GM12878 (cell line): ENCODE data around the gene KLHL35. TPM values are rescaled to one million over a fixed set of nuclear protein-coding genes. Genes with fewer than 3 reads are reported as not detected.

Experiments
- ATAC-seq: fragments of 200-7000 bp; cut with Tn5 transposase; 3 replicates; pipeline ENCODE4 v1.9.1; 2020; ENCODE audit warnings: mild to moderate bottlenecking, moderate library complexity
- BruUV-seq: library from RNA; stranded (reverse); fragments of 400-500 nt; replicated peaks from 2 replicates; lab custom pipeline; 2021; lab: Mats Ljungman, UMichigan
- CTCF ChIA-PET: fragments of 300-600 bp; sonication (Branson Sonifier 250); formaldehyde crosslinking; extraction: SDS; loops from one replicate; lab custom pipeline; 2021; ENCODE audit warnings: inconsistent platforms; lab: Yijun Ruan, JAX
- POLR2A ChIA-PET: fragments of 350-600 bp; formaldehyde crosslinking; extraction: SDS; loops from one replicate; lab custom pipeline; 2021; ENCODE audit warnings: inconsistent platforms; lab: Charles Lee
- RAD21 ChIA-PET: fragments of 300-600 bp; sonication (Branson Sonifier 250); formaldehyde crosslinking; loops from one replicate; lab custom pipeline; 2023; ENCODE audit warnings: antibody characterized with exemption; ENCODE audit not compliant: unreplicated experiment; lab: Charles Lee
- SMC1A ChIA-PET: fragments of 300-600 bp; sonication (Branson Sonifier 250); formaldehyde crosslinking; loops from one replicate; lab custom pipeline; 2023; ENCODE audit not compliant: unreplicated experiment, uncharacterized antibody; lab: Charles Lee
- DNase-seq: peaks from one replicate; pipeline ENCODE4 v3.0.0-alpha.2; 2011; ENCODE audit warnings: low read depth, low spot score
- FAIRE-seq: peaks from 3 replicates; lab custom pipeline; 2011; peaks lifted over from hg19 to GRCh38; lab: Jason Lieb, UNC
- H2AFZ ChIP-seq: 2 replicates; pipeline ENCODE4 v1.6.0; 2011; ENCODE audit warnings: low read depth, low read length, control low read depth; ENCODE audit not compliant: control insufficient read depth
- H3K27ac ChIP-seq: 2 replicates; pipeline ENCODE4 v1.5.1; 2011; ENCODE audit warnings: control low read depth; ENCODE audit not compliant: control insufficient read depth, insufficient read depth
- H3K27me3 ChIP-seq, 2 experiments: replicated peaks in 1 of 2; 2 replicates each; pipeline versions ENCODE4 v1.6.0 to v1.6.1; 2011; ENCODE audit warnings: low read length in 1 of 2; ENCODE audit not compliant: control insufficient read depth in 2 of 2, insufficient read depth in 2 of 2
- H3K36me3 ChIP-seq, 2 experiments: 2 replicates each; pipeline ENCODE4 v1.5.1; 2011; ENCODE audit warnings: low read length in 1 of 2; ENCODE audit not compliant: control insufficient read depth in 2 of 2, insufficient read depth in 2 of 2
- H3K4me1 ChIP-seq: 2 replicates; pipeline ENCODE4 v1.6.1; 2011; ENCODE audit warnings: mild to moderate bottlenecking, low read length, moderate library complexity, mixed read lengths; ENCODE audit not compliant: control insufficient read depth, insufficient read depth
- H3K4me2 ChIP-seq: 2 replicates; pipeline ENCODE4 v1.6.0; 2011; ENCODE audit warnings: control low read depth; ENCODE audit not compliant: control insufficient read depth, insufficient read depth
- H3K4me3 ChIP-seq: fragments of 200-600 bp; sonication (generic); 2 replicates; pipeline ENCODE4 v1.5.1; 2016
- H3K79me2 ChIP-seq: 2 replicates; pipeline ENCODE4 v1.6.0; 2011; ENCODE audit warnings: low read length; ENCODE audit not compliant: control insufficient read depth, insufficient read depth
- H3K9ac ChIP-seq: 2 replicates; pipeline ENCODE4 v1.8.0; 2011; ENCODE audit warnings: low read length, control low read depth, mixed read lengths; ENCODE audit not compliant: control insufficient read depth, insufficient read depth
- H3K9me3 ChIP-seq: replicated peaks from 3 replicates; pipeline ENCODE4 v1.5.1; 2011; ENCODE audit warnings: mild to moderate bottlenecking, low read length; ENCODE audit not compliant: control insufficient read depth, insufficient read depth
- H4K20me1 ChIP-seq: 2 replicates; pipeline ENCODE4 v1.6.0; 2011; ENCODE audit not compliant: control insufficient read depth, insufficient read depth
- CBFB ChIP-seq: IDR thresholded peaks from 2 replicates; pipeline ENCODE4 v1.6.1; 2016; ENCODE audit warnings: antibody characterized with exemption, low read depth
- CBX5 ChIP-seq: sonication (generic); IDR thresholded peaks from 2 replicates; pipeline ENCODE4 v1.6.1; 2016; ENCODE audit warnings: low read depth, moderate library complexity, mild to moderate bottlenecking, inconsistent platforms
- CREB1 ChIP-seq: IDR thresholded peaks from 2 replicates; pipeline ENCODE4 v1.6.1; 2012; ENCODE audit warnings: low read depth, mild to moderate bottlenecking, inconsistent platforms
- EGR1 ChIP-seq, 2 experiments: IDR thresholded peaks; 1 replicate in 1 of 2; 2 replicates in 1 of 2; pipeline ENCODE4 v1.6.1; 2011 to 2012; ENCODE audit warnings: low read depth in 2 of 2, low read length in 2 of 2, borderline replicate concordance in 1 of 2, mild to moderate bottlenecking in 1 of 2, moderate library complexity in 1 of 2
- JUNB ChIP-seq: IDR thresholded peaks from 2 replicates; pipeline ENCODE4 v1.6.1; 2016; ENCODE audit warnings: antibody characterized with exemption, mild to moderate bottlenecking
- MEF2A ChIP-seq: IDR thresholded peaks from 2 replicates; pipeline ENCODE4 v1.6.1; 2011; ENCODE audit warnings: low read depth, mild to moderate bottlenecking, low read length, moderate library complexity; ENCODE audit not compliant: insufficient read depth
- NFXL1 ChIP-seq: fragments of 450-650 bp; IDR thresholded peaks from 2 replicates; pipeline ENCODE4 v1.6.1; 2017; ENCODE audit warnings: antibody characterized with exemption, mild to moderate bottlenecking, borderline replicate concordance
- NFYA ChIP-seq: IDR thresholded peaks from 2 replicates; pipeline ENCODE4 v1.6.1; 2011; ENCODE audit warnings: low read depth, mild to moderate bottlenecking, low read length, improper control_type of control experiment, borderline replicate concordance
- NFYB ChIP-seq: IDR thresholded peaks from 2 replicates; pipeline ENCODE4 v1.6.1; 2011; ENCODE audit warnings: low read depth, mild to moderate bottlenecking, low read length, improper control_type of control experiment, moderate library complexity; ENCODE audit not compliant: insufficient read depth
- PAX5 ChIP-seq: IDR thresholded peaks from 2 replicates; pipeline ENCODE4 v1.6.1; 2011; ENCODE audit warnings: low read depth, low read length, borderline replicate concordance
- RAD21 ChIP-seq: IDR thresholded peaks from 2 replicates; pipeline ENCODE4 v1.6.1; 2011; ENCODE audit warnings: mild to moderate bottlenecking, low read depth, low read length, moderate library complexity; ENCODE audit not compliant: insufficient read depth
- RBBP5 ChIP-seq: fragments of 200-600 bp; sonication (generic); conservative IDR thresholded peaks from 2 replicates; pipeline ENCODE4 v1.6.1; 2016
- SP1 ChIP-seq: IDR thresholded peaks from one replicate; pipeline ENCODE4 v1.6.1; 2011; ENCODE audit warnings: low read depth, low read length
- TCF7 ChIP-seq: IDR thresholded peaks from 2 replicates; pipeline ENCODE4 v1.6.1; 2014; ENCODE audit warnings: antibody characterized with exemption, borderline replicate concordance
- ZNF274 ChIP-seq: IDR thresholded peaks from one replicate; pipeline ENCODE4 v1.8.0; 2011; ENCODE audit not compliant: insufficient read length, insufficient read depth
- ZNF622 ChIP-seq: fragments of 450-650 bp; IDR thresholded peaks from 2 replicates; pipeline ENCODE4 v1.6.1; 2017; ENCODE audit warnings: mild to moderate bottlenecking, inconsistent platforms
- WGBS: methylation state at CpG from one replicate; pipeline ENCODE4 v1.1.6; 2016; ENCODE audit warnings: low lambda C conversion rate; ENCODE audit not compliant: insufficient replicate concordance, insufficient coverage; ENCODE audit errors: missing lambda C conversion rate; 5-methylcytosine and 5-hydroxymethylcytosine counted together
- in situ Hi-C: fragments of 300-500 bp; cut with MboI; formaldehyde crosslinking; loops from 9 replicates; pipeline ENCODE4 v1.14.3; 2018; ENCODE audit warnings: mixed read lengths
- intact Hi-C: fragments of 100-400 bp; cut with micrococcal nuclease; formaldehyde crosslinking; loops from one replicate; pipeline ENCODE4 v1.14.2; 2022; ENCODE audit not compliant: unreplicated experiment
- polyA plus RNA-seq, 11 experiments: library from polyadenylated mRNA; depleted of rRNA in 4 of 11; unstranded in 6 of 11; stranded (reverse) in 5 of 11; fragments of >200 nt; fragmentation: Nextera tagmentation in 4 of 11; fragmentation: Illumina TruSeq in 1 of 11; extraction: Ambion mirVana in 4 of 11; extraction: Trizol in 1 of 11; gene quantifications; 1 replicate in 1 of 11; 2 replicates in 10 of 11; pipeline versions ENCODE4 v1.2.1 to v1.2.3, GENCODE V29; 2011 to 2016; ENCODE audit warnings: inconsistent platforms in 2 of 11, missing spikeins in 2 of 11, low read depth in 1 of 11
- total RNA-seq, 4 experiments: library from RNA; depleted of rRNA in 3 of 4; stranded (reverse); fragments of >200 nt in 3 of 4; fragmentation: Illumina TruSeq in 1 of 4; extraction: Trizol in 1 of 4; gene quantifications; 2 replicates each; pipeline versions ENCODE4 v1.2.1 to v1.2.3, GENCODE V29; 2013 to 2021
- TF ChIP-seq, protein P1 (sequence below): fragments of 450-650 bp; IDR thresholded peaks from 2 replicates; pipeline ENCODE4 v1.6.1; 2017; ENCODE audit warnings: antibody characterized with exemption, mild to moderate bottlenecking, moderate library complexity

KLHL35 gene
- total and polyA plus RNA-seq, 10 of the 15 experiments (the other 5 are each of a cell fraction or from before 2014, with no cell fraction given): 0.04 to 0.34 (median 0.13) TPM; not detected in 1

DNA sequence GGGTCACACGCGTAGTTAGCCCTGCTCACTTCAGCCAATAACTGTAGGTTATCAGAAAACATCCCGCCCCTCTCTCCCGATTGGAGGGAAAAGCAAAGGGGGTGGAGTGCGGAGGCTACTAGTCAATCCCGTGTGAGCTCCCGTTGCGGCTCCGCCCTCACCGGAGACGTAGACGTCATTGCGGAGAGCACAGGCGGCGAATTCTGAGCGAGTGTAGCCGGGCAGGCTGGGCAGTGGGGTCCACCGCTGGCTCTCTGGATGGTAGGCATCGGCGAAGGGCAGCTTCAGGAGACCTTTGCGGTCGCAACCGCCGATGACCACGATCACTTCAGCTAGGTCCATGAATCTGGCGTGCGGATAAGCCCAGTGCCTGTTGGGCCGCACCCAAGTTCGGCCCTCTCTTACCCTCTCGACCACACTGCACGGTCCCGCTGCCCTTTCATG lies 4.7 kb downstream of the KLHL35 start:
- no TSS peak for BruUV-seq
- Histone ChIP-seq H3K9ac (no peak overlapping the region), H4K20me1 (no peaks in the 10 kb centered on the region), H3K79me2 (no peaks in the 10 kb centered on the region), H2AFZ (no peak overlapping the region), H3K4me2 (0 out of 2 replicates have a peak overlapping the region, but pooled peaks have one; percentile 41), H3K4me1 (no peaks in the 10 kb centered on the region), H3K36me3 (no peaks in the 10 kb centered on the region; a peak in 1 of 4 replicates), H3K27ac (no peak overlapping the region), H3K9me3 (peaks cover 2% of the 10 kb centered on the region; the same call in 1 of the 3 replicates), H3K4me3 (no peak overlapping the region), H3K27me3 (peaks cover 4 to 14% of the 10 kb centered on the region in 2 experiments)
- POLR2A ChIA-PET: no interaction called here
- DNase-seq (no peak), ATAC-seq (no peak), FAIRE-seq (no peak)
- CTCF ChIA-PET: no interaction called here
- in situ Hi-C loops (no loop called here), intact Hi-C loops (no loop called here)
- TF ChIP-seq SP1: peak; percentile 36
- peak; percentile 64; the same call in 1 of the 2 replicates for TF ChIP-seq CREB1
- TF ChIP-seq NFXL1: no peak
- TF ChIP-seq NFYB: peak; percentile 53; the same call in 1 of the 2 replicates
- SMC1A ChIA-PET: no interaction called here
- WGBS: 25% methylated on average over 27 of the region's 32 CpGs
- RAD21 ChIA-PET: no interaction called here

GRCh38 chr11:75427181-75427580 lies 5.8 kb downstream of the KLHL35 start:
- in situ Hi-C loops: no loop called here
- Histone ChIP-seq H3K4me3 (no peak overlapping the region), H3K9me3 (peaks cover 2% of the 10 kb centered on the region; the same call in 1 of the 3 replicates), H3K27ac (no peak overlapping the region), H3K79me2 (no peaks in the 10 kb centered on the region), H3K4me2 (no peak overlapping the region), H3K36me3 (peaks cover 0 to 2% of the 10 kb centered on the region in 2 experiments; a peak in 1 of 4 replicates), H2AFZ (no peak overlapping the region), H3K9ac (no peak overlapping the region), H3K27me3 (peaks cover 4 to 14% of the 10 kb centered on the region in 2 experiments), H3K4me1 (no peaks in the 10 kb centered on the region), H4K20me1 (no peaks in the 10 kb centered on the region)
- DNase-seq: no peak
- RAD21 ChIA-PET: no interaction called here
- BruUV-seq: no TSS peak
- no peak for ATAC-seq
- FAIRE-seq: no peak
- CTCF ChIA-PET: no interaction called here
- POLR2A ChIA-PET: no interaction called here
- SMC1A ChIA-PET: no interaction called here
- intact Hi-C loops: no loop called here
- no peak for TF ChIP-seq NFYA
- no peak for TF ChIP-seq MEF2A
- TF ChIP-seq TCF7: no peak
- no peak for TF ChIP-seq ZNF622
- no peak for TF ChIP-seq CBFB
- TF ChIP-seq ZNF274: no peak
- TF ChIP-seq NFXL1: no peak
- no peak for TF ChIP-seq RAD21
- TF ChIP-seq CBX5: no peak
- TF ChIP-seq RBBP5: no peak
- TF ChIP-seq PAX5: no peak
- no peak for TF ChIP-seq EGR1 (IDR thresholded peaks at IDR 0.05; ENCODE audit: borderline replicate concordance in 1 of 2, low read depth in 2 of 2, low read length in 2 of 2)
- TF ChIP-seq, protein P1, sequence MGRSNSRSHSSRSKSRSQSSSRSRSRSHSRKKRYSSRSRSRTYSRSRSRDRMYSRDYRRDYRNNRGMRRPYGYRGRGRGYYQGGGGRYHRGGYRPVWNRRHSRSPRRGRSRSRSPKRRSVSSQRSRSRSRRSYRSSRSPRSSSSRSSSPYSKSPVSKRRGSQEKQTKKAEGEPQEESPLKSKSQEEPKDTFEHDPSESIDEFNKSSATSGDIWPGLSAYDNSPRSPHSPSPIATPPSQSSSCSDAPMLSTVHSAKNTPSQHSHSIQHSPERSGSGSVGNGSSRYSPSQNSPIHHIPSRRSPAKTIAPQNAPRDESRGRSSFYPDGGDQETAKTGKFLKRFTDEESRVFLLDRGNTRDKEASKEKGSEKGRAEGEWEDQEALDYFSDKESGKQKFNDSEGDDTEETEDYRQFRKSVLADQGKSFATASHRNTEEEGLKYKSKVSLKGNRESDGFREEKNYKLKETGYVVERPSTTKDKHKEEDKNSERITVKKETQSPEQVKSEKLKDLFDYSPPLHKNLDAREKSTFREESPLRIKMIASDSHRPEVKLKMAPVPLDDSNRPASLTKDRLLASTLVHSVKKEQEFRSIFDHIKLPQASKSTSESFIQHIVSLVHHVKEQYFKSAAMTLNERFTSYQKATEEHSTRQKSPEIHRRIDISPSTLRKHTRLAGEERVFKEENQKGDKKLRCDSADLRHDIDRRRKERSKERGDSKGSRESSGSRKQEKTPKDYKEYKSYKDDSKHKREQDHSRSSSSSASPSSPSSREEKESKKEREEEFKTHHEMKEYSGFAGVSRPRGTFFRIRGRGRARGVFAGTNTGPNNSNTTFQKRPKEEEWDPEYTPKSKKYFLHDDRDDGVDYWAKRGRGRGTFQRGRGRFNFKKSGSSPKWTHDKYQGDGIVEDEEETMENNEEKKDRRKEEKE: no peak
- TF ChIP-seq JUNB: no peak
